Bronchial epithelial cell (primary cell): ENCODE results near the gene RBBP8NL. TPM values are rescaled to one million over a fixed set of nuclear protein-coding genes. Genes with fewer than 3 reads are reported as not detected.

Source experiments
- DNase-seq: peaks from one replicate; pipeline ENCODE4 v3.0.0-alpha.2; 2010; ENCODE audit warnings: low read depth
- FAIRE-seq: peaks from 2 replicates; lab custom pipeline; 2011; peaks lifted over from hg19 to GRCh38; lab: Jason Lieb, UNC
- H3K27me3 ChIP-seq: 2 replicates; pipeline ENCODE4 v1.5.1; 2011; ENCODE audit warnings: low read length; ENCODE audit not compliant: control insufficient read depth, insufficient read depth
- H3K36me3 ChIP-seq: 2 replicates; pipeline ENCODE4 v1.5.1; 2011; ENCODE audit warnings: low read length; ENCODE audit not compliant: control insufficient read depth, insufficient read depth
- H3K4me3 ChIP-seq: 2 replicates; pipeline ENCODE4 v1.5.1; 2011; ENCODE audit warnings: mild to moderate bottlenecking, low read depth, low read length, control low read depth
- total RNA-seq: library from RNA; depleted of rRNA; stranded (reverse); fragments of >200 nt; gene quantifications from 2 replicates; pipeline ENCODE4 v1.2.1, GENCODE V29; 2014
- TF ChIP-seq, protein P1 (sequence below): IDR thresholded peaks from 2 replicates; pipeline ENCODE4 v1.5.1; 2011; ENCODE audit warnings: mild to moderate bottlenecking, moderate library complexity, low read length, control low read depth, inconsistent platforms; ENCODE audit not compliant: insufficient read depth, severe bottlenecking

The RBBP8NL gene
- total RNA-seq, 1 donor from 2014 or later: under 0.01 TPM

DNA sequence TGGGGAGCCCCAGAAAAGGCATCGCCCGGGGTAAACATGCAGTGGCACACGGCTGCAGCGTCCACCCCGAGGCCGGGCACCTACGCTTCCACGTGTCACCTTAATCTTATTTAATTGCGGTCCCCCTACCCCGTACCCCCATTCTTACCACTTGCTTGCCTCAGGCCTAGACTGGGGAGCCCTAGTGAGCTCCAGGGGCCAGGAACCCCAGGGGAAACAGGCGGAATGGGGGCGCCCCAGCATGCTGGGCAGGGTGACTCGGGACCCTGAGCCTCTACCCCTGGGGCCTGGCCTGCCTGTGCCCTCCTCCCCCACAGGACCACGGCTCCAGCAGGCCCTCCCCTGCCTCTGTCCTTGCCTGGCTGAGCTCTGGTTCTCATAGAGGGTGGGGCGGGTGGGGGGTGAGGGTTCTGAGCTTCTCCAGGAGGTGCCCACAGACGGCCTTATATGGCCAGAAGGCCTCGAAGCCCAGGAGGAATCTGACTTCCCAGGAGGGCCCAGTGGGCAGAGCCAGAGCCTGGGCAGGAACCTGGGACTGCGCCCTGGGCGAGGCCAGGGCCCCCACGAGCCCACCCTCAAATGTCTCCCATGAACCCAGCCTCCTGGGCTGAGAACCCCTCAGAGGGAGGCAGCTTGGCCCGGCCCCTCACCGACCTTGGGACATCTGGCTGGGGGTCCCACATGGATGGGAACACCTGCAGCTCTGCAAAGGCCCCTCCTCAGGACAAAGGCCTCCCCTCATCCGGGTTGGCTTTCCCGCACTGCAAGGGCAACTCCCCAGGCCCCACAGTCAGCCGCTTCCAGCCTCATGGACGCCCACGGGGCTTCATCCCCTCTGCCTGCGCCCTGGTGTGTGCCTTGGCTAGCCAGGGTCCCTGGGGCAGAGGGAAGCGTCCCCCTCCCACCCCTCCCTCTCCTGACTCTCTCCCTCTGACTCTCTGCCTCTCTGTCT, 55.0 kb downstream of the RBBP8NL start:
- TF ChIP-seq, protein P1, sequence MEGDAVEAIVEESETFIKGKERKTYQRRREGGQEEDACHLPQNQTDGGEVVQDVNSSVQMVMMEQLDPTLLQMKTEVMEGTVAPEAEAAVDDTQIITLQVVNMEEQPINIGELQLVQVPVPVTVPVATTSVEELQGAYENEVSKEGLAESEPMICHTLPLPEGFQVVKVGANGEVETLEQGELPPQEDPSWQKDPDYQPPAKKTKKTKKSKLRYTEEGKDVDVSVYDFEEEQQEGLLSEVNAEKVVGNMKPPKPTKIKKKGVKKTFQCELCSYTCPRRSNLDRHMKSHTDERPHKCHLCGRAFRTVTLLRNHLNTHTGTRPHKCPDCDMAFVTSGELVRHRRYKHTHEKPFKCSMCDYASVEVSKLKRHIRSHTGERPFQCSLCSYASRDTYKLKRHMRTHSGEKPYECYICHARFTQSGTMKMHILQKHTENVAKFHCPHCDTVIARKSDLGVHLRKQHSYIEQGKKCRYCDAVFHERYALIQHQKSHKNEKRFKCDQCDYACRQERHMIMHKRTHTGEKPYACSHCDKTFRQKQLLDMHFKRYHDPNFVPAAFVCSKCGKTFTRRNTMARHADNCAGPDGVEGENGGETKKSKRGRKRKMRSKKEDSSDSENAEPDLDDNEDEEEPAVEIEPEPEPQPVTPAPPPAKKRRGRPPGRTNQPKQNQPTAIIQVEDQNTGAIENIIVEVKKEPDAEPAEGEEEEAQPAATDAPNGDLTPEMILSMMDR: no peak
- DNase-seq: no peak
- H3K36me3 ChIP-seq: no peaks in the 10 kb centered on the region
- no peaks in the 10 kb centered on the region for H3K27me3 ChIP-seq
- H3K4me3 ChIP-seq: no peak overlapping the region
- no peak for FAIRE-seq

DNA sequence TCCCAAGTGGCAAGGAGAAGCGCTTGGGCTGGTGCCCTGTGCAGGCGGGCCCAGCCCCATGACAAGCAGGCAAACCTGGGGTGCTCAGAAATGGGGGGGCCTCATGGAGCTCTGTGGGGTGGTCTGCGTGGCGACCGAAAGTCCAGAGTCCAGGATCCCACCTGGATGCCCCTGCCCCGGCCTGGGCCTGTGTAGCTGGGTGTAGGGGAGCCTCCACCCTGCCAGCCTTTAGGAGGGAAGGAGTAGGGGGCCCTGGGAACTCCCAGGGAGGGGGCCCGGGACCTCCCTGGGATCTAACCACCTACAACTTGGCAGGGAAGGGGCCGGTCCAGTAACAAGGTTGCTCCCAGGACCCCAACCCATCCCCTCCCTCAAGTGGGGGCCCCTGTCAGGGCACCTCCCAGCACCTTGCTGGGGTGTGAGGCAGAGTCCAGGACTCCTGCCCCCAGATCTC, 55.7 kb downstream of the RBBP8NL start:
- Histone ChIP-seq H3K4me3 (no peak overlapping the region), H3K36me3 (no peaks in the 10 kb centered on the region), H3K27me3 (no peaks in the 10 kb centered on the region)
- no peak for FAIRE-seq
- DNase-seq: no peak
- TF ChIP-seq, protein P1: no peak

DNA sequence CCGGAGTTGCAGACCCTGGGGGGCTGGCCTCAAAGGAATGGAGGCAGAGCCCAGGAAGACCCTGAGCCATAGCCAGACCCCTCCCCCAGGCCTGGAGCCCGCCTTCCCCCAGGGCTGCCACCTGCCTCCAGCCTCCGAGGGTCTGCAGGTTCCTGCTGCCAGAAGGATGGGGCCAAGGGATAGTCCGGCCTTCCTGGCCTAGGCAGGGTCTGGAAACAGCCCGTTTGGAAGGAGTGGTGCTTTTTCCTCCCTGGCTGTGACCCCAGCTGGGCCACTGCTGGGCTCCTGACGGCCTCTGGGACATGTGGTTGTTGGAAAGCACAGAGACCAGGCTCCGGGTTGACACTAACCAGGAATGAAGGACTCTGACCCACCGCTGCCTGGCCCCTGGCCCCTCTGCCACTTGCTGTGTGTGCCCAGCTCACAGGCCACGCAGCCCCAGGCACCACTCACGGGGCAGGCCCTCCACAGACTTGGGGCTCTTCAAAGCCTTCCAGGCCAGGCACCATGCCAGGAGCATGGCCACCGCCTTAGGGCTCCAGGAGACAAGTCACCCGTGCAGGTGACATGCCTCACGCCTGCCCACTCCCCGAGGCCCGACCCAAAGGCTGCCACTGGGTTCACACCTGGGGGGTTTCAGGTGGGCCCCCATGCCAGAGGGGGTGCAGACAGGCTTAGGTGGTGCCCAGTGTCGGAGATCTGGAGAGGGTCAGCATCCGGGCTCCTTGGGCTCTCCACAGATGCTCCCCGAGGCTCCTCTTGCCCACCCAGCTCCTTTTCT, 56.3 kb downstream of the RBBP8NL start:
- TF ChIP-seq, protein P1: no peak
- DNase-seq (no peak), FAIRE-seq (no peak)
- Histone ChIP-seq H3K36me3 (peaks cover 1% of the 10 kb centered on the region), H3K4me3 (no peak overlapping the region), H3K27me3 (no peaks in the 10 kb centered on the region)

DNA sequence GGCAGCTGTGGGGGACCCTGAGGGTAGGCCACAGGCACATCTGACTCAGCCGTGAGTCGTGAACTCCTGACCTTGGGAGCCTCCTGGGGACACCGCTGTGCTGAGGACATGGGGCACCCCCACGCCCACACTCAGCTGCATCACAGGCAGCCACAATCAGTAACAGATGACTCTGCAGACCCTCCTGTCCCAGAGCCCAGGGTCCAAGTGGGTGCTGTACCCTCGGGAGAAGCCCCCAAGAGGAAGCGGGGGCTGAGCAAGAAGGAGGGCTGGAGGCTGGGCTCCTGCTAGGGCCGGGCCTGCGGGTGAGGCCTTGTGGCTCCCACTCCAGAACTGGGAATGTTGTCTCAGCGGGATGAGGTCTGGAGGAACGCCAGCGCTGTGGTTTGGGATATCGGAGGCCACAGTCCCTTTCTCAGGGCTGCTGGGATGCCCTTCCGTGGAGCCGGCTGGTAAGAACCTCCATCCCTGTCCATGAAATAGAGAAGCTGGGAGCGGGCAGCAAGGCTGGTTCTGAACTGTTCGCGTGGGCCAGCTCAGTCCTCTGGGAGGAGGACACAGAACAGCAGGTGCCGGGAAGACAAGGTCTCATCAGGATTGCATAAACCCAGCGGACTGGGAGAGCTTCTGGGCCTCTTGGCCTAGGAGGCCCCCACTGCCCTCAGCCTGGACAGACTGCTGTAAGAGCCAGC, 57.1 kb downstream of the RBBP8NL start:
- FAIRE-seq (no peak), DNase-seq (no peak)
- TF ChIP-seq, protein P1: no peak
- Histone ChIP-seq H3K36me3 (peaks cover 1% of the 10 kb centered on the region), H3K4me3 (no peak overlapping the region), H3K27me3 (no peaks in the 10 kb centered on the region)

DNA sequence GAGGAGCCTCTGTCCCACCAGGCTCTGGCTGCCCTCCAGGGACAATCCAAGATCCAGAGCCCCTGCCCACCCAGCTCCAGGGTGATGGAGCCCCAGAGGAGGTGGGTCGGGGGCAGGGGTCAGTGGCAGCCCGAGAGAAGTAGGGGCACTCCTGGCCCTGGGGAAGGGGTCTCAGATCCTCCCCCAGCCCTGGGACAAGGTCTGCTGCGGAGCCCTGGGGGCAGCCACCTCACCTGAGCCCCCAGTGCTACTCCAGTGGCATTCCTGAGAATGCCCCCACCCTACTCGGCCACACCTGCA, 57.6 kb downstream of the RBBP8NL start:
- Histone ChIP-seq H3K36me3 (peaks cover 4% of the 10 kb centered on the region), H3K4me3 (no peak overlapping the region), H3K27me3 (no peaks in the 10 kb centered on the region)
- DNase-seq: no peak
- TF ChIP-seq, protein P1: no peak
- no peak for FAIRE-seq
